Sigmoid colon (tissue), 3 donors: Measurements from ENCODE around the gene EFHC2.

Source experiments
- CTCF ChIP-seq, 4 experiments: fragments of 450-650 bp in 3 of 4; fragments of 200-600 bp in 1 of 4; IDR thresholded peaks; one replicate each; pipeline ENCODE4 v1.5.1; 2016 to 2019; ENCODE audit warnings: antibody characterized with exemption in 4 of 4, mild to moderate bottlenecking in 3 of 4, moderate library complexity in 2 of 4
- POLR2A ChIP-seq, 2 donors: fragments of 450-650 bp; IDR thresholded peaks; one replicate each; pipeline ENCODE4 v1.6.1; 2016; ENCODE audit warnings: antibody characterized with exemption in 2 of 2, mild to moderate bottlenecking in 2 of 2, moderate library complexity in 2 of 2

GRCh38 chrX:44167116-44167515 is 176.4 kb downstream of the EFHC2 start:
- no peak for TF ChIP-seq CTCF (IDR thresholded peaks at IDR 0.05)
- TF ChIP-seq POLR2A (IDR thresholded peaks at IDR 0.05): no peak
